ENCODE measurements around the gene SSTR5.

- TF ChIP-seq CTCF (IDR thresholded peaks at IDR 0.05) (no peak), POLR2A (IDR thresholded peaks at IDR 0.05) (no peak)
These were observed 21.1 kb upstream of the SSTR5 start for GRCh38 chr16:1051446-1051845.

Measured in heart left ventricle (tissue), 13 donors.